Neural progenitor cell (in vitro differentiated cells): ENCODE results near the gene TSPAN15. TPM values are rescaled to one million over a fixed set of nuclear protein-coding genes. Genes with fewer than 3 reads are reported as not detected.

ENCODE experiments used
- DNase-seq: peaks from one replicate; pipeline ENCODE4 v3.0.0-alpha.2; 2016; ENCODE audit warnings: low spot score
- H2AFZ ChIP-seq: fragments of 200-600 bp; sonication (generic); replicated peaks from 2 replicates; pipeline ENCODE4 v1.6.1; 2016; ENCODE audit warnings: antibody characterized with exemption
- H3F3A ChIP-seq: fragments of 200-600 bp; sonication (generic); 2 replicates; pipeline ENCODE4 v1.6.1; 2016; ENCODE audit warnings: antibody characterized with exemption, low read depth
- H3K27ac ChIP-seq: fragments of 200-600 bp; sonication (generic); 2 replicates; pipeline ENCODE4 v1.5.1; 2016; ENCODE audit warnings: mild to moderate bottlenecking
- H3K27me3 ChIP-seq: fragments of 200-600 bp; sonication (generic); 2 replicates; pipeline ENCODE4 v1.6.1; 2016; ENCODE audit warnings: mild to moderate bottlenecking, moderate library complexity
- H3K36me3 ChIP-seq: fragments of 200-600 bp; sonication (generic); 2 replicates; pipeline ENCODE4 v1.5.1; 2016
- H3K4me1 ChIP-seq: fragments of 200-600 bp; sonication (generic); 2 replicates; pipeline ENCODE4 v1.6.1; 2016; ENCODE audit warnings: mixed run types
- H3K4me2 ChIP-seq: fragments of 200-600 bp; sonication (generic); 2 replicates; pipeline ENCODE4 v1.6.1; 2016
- H3K4me3 ChIP-seq: fragments of 200-600 bp; sonication (generic); 2 replicates; pipeline ENCODE4 v1.5.1; 2016
- H3K79me2 ChIP-seq: fragments of 200-600 bp; sonication (generic); 2 replicates; pipeline ENCODE4 v1.6.1; 2016; ENCODE audit warnings: low read depth
- H3K9ac ChIP-seq: fragments of 200-600 bp; sonication (generic); 2 replicates; pipeline ENCODE4 v1.6.1; 2016
- H3K9me3 ChIP-seq: fragments of 200-600 bp; sonication (generic); 2 replicates; pipeline ENCODE4 v1.5.1; 2016; ENCODE audit warnings: low read depth
- H4K20me1 ChIP-seq: fragments of 200-600 bp; sonication (generic); 2 replicates; pipeline ENCODE4 v1.6.1; 2016; ENCODE audit warnings: low read depth
- H3K27ac Mint-ChIP-seq: 3 replicates; pipeline ENCODE4 v1.8.0; 2021; ENCODE audit warnings: mixed read lengths
- H3K27me3 Mint-ChIP-seq: 2 replicates; pipeline ENCODE4 v1.8.0; 2022; ENCODE audit warnings: low read depth, mild to moderate bottlenecking, inconsistent platforms, moderate library complexity, mixed read lengths; ENCODE audit not compliant: insufficient read depth
- H3K36me3 Mint-ChIP-seq: 3 replicates; pipeline ENCODE4 v1.8.0; 2021; ENCODE audit warnings: mixed read lengths
- H3K4me1 Mint-ChIP-seq: 3 replicates; pipeline ENCODE4 v1.8.0; 2021; ENCODE audit warnings: mixed read lengths
- H3K4me3 Mint-ChIP-seq: 3 replicates; pipeline ENCODE4 v1.8.0; 2021; ENCODE audit warnings: mild to moderate bottlenecking, moderate library complexity, mixed read lengths
- H3K9me3 Mint-ChIP-seq: 3 replicates; pipeline ENCODE4 v1.8.0; 2020; ENCODE audit warnings: mixed read lengths
- CTCF ChIP-seq: fragments of 200-600 bp; sonication (generic); IDR thresholded peaks from 2 replicates; pipeline ENCODE4 v1.5.1; 2017; ENCODE audit warnings: antibody characterized with exemption, mild to moderate bottlenecking
- EZH2 ChIP-seq: fragments of 200-600 bp; sonication (generic); IDR thresholded peaks from 2 replicates; pipeline ENCODE4 v1.6.1; 2017; ENCODE audit warnings: antibody characterized with exemption, mild to moderate bottlenecking, moderate library complexity
- EZH2phosphoT487 ChIP-seq: fragments of 200-600 bp; sonication (generic); IDR thresholded peaks from 2 replicates; pipeline ENCODE4 v1.6.1; 2017; ENCODE audit warnings: antibody characterized with exemption
- total RNA-seq: library from RNA; depleted of rRNA; stranded (reverse); fragments of >200 nt; gene quantifications from 2 replicates; pipeline ENCODE4 v1.2.3, GENCODE V29; 2015; ENCODE audit warnings: low replicate concordance

The TSPAN15 gene
- total RNA-seq, 1 donor from 2014 or later, result 6.8 TPM

DNA sequence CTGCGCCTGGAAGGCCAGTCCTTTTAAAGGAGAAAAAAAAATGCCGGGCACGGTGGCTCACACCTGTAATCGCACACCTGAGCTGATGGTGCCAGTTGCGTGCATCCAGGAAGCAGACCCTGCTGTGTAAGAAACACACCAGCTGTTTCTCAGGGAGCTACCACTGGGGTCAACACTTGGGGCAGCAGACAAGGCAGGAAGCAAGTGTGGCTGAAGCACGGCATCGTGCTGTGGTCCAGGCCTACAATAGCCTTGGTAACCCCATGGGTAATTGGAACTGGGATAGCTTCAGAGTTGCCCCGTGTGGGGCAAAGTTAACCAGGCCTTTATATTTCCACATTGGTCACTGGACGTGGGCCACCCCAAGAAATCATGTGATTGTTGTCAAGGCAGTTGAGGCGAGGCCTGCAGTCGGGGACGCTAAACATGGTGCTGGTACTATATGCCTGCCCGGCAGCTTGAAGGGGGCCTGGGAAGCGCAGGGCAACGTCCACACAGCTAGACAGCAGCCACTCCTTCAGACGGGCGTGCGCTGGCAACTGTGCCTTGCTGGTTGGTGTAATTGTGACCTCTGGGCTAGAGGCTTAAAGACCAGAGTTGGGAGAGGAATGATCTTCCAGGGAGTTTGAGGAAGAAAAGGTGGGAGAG is 32.0 kb upstream of the TSPAN15 start:
- Mint-ChIP-seq H3K9me3 (no peaks in the 10 kb centered on the region), H3K36me3 (no peaks in the 10 kb centered on the region), H3K4me1 (peaks cover 7% of the 10 kb centered on the region), H3K27ac (no peak overlapping the region), H3K4me3 (no peak overlapping the region), H3K27me3 (peaks cover 16% of the 10 kb centered on the region)
- Histone ChIP-seq H2AFZ (no peak overlapping the region), H3K79me2 (no peaks in the 10 kb centered on the region), H3K9ac (no peak overlapping the region), H4K20me1 (no peaks in the 10 kb centered on the region), H3K27me3 (no peaks in the 10 kb centered on the region), H3K9me3 (no peaks in the 10 kb centered on the region), H3K4me3 (no peak overlapping the region), H3F3A (no peaks in the 10 kb centered on the region), H3K4me2 (no peak overlapping the region), H3K4me1 (no peaks in the 10 kb centered on the region), H3K36me3 (no peaks in the 10 kb centered on the region), H3K27ac (no peak overlapping the region)
- DNase-seq, result no peak
- TF ChIP-seq CTCF, result no peak
- TF ChIP-seq EZH2, result no peak
- TF ChIP-seq EZH2phosphoT487, result no peak

DNA sequence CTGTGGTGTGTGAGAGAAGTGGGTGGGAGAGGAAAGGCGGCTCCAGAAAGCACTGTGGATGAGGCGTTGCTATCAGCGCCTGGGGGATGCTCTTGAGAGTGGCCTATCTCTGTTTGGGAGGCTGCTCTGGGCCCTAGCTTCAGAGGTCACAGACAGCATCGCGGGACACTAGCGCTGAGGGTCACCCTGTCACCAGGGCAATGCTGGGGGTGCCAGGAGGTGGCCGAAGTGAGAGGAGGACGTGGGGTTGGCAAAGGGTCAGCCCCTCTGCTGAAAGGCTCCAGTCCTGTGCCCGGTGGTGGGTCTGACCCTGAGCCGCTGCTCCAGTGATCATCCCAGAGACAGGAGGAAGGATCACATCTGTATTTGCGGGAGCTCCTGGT is 31.5 kb upstream of the TSPAN15 start:
- H3K79me2 ChIP-seq, result no peaks in the 10 kb centered on the region
- H3K27ac ChIP-seq, result no peak overlapping the region
- no peak for DNase-seq
- Mint-ChIP-seq H3K27ac (no peak overlapping the region), H3K4me1 (peaks cover 7% of the 10 kb centered on the region), H3K4me3 (no peak overlapping the region), H3K36me3 (no peaks in the 10 kb centered on the region), H3K27me3 (peaks cover 16% of the 10 kb centered on the region), H3K9me3 (no peaks in the 10 kb centered on the region)
- no peaks in the 10 kb centered on the region for H3F3A ChIP-seq
- no peaks in the 10 kb centered on the region for H3K9me3 ChIP-seq
- H3K4me3 ChIP-seq, result no peak overlapping the region
- no peaks in the 10 kb centered on the region for H4K20me1 ChIP-seq
- H3K27me3 ChIP-seq, result no peaks in the 10 kb centered on the region
- H3K4me2 ChIP-seq, result no peak overlapping the region
- H3K36me3 ChIP-seq, result no peaks in the 10 kb centered on the region
- no peaks in the 10 kb centered on the region for H3K4me1 ChIP-seq
- no peak for TF ChIP-seq EZH2phosphoT487
- no peak for TF ChIP-seq CTCF
- no peak for TF ChIP-seq EZH2
- H3K9ac ChIP-seq, result no peak overlapping the region
- H2AFZ ChIP-seq, result no peak overlapping the region

GRCh38 chr10:69421611-69422308 is 29.5 kb upstream of the TSPAN15 start:
- Histone ChIP-seq H3F3A (no peaks in the 10 kb centered on the region), H3K27me3 (no peaks in the 10 kb centered on the region), H3K4me2 (no peak overlapping the region), H3K27ac (no peak overlapping the region), H2AFZ (no peak overlapping the region), H3K9ac (no peak overlapping the region), H3K36me3 (no peaks in the 10 kb centered on the region), H3K79me2 (no peaks in the 10 kb centered on the region), H4K20me1 (no peaks in the 10 kb centered on the region), H3K4me1 (no peaks in the 10 kb centered on the region), H3K9me3 (no peaks in the 10 kb centered on the region), H3K4me3 (no peak overlapping the region)
- H3K27me3 Mint-ChIP-seq, result peaks cover 16% of the 10 kb centered on the region
- H3K9me3 Mint-ChIP-seq, result no peaks in the 10 kb centered on the region
- peaks cover 7% of the 10 kb centered on the region for H3K4me1 Mint-ChIP-seq
- no peaks in the 10 kb centered on the region for H3K36me3 Mint-ChIP-seq
- TF ChIP-seq EZH2phosphoT487, result no peak
- TF ChIP-seq EZH2, result no peak
- TF ChIP-seq CTCF, result no peak
- no peak for DNase-seq
- peak overlapping the region; percentile 24 for H3K27ac Mint-ChIP-seq
- no peak overlapping the region for H3K4me3 Mint-ChIP-seq
